Stimulated activated CD8-positive, alpha-beta memory T cell treated with anti-CD3 and anti-CD28 coated beads, Interleukin-12 subunit alpha, Interleukin-12 subunit beta, amount 100 ng/mL, for 24 hours (primary cell): ENCODE measurements around the gene TMEM116.
"Not testable (repeated sequence)": the region's sequence is repeated elsewhere in the genome, so short reads cannot be mapped to it uniquely, and the experiment has no call there.

Experiments
- DNase-seq: peaks from one replicate; pipeline ENCODE4 v3.0.0-alpha.2; 2020; ENCODE audit errors: extremely low read depth

TMEM116 gene

DNA sequence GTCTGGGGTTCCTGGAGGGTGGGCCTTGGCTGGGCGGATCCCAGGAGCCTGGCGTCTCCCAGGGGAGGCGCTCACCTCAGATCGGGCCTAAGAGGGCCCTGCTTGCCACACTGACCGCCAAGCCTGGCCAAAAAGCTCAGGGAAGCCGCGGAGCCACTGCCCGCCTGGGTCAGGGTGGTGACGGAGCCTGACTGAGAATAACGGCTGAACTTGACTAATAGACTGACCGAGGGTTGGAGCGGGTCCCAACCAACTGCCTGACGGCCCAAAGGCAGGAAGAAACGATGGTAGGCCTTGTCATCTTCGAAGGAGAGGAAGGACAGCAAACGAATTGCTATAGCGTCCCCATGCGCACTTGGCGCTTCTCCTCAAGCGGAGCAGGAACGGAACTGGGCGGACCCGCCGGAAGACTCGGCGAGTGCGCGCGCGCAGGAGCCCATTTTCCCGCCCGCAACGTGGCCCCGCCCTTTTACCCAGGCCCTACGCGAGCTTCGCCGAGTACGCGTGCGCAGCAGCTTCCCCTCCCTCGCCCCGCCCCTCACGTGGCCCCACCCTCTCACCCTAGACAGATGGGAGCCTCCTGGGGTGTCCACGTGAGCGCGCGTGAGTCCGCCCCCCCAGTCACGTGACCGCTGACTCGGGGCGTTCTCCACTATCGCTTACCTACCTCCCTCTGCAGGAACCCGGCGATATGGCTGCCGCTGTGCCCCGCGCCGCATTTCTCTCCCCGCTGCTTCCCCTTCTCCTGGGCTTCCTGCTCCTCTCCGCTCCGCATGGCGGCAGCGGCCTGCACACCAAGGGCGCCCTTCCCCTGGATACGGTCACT is at the start of gene TMEM116, which contains the start of gene ERP29:
TMEM116 (minus strand) TSS at position 391 of the 826 bp plus-strand sequence. CDS start 7,895 bp downstream, outside the sequence.
ERP29 (plus strand) TSS at position 652 of the 826 bp plus-strand sequence; CDS start at position 692, 40 bp downstream.
- peak; percentile 99 for DNase-seq

DNA sequence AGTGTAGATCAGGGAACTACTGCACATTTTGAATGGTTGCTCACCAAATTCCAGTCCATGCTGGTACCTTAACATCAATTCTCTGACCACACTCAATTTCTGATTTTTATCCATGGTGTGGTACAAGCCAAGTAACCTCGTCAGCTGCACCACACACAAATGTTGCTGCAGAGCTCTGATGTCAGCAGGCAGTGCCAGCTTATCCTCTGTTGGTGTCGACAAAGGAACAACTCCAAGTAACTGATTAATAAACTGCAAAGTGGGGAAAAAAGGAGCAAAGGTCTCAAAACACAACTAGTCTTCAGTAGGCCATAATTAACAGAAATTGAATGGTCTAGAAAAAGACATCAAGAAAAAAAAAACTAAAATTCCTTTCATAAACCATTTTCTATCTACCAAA is 48.2 kb upstream of the TMEM116 start:
- DNase-seq = no peak

DNA sequence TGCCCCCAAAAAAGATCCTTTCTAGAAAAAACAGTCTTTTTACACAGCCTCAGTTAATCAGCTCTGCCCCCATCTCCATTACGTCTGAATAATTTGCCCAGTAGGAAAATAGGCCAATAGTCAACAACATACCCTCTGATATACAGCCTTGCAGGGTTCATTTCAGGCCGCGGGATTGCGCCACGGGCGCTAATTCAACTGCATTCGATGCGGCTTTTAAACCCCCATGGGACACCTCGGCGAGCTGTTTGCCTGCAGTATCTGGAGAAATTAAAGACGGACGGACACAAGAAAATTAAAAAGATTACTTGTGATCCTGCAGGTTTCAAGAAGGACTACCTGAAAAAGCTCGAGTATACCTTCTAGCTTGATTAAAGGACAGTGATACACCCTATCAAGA is 36.4 kb upstream of the TMEM116 start:
- no peak for DNase-seq

DNA sequence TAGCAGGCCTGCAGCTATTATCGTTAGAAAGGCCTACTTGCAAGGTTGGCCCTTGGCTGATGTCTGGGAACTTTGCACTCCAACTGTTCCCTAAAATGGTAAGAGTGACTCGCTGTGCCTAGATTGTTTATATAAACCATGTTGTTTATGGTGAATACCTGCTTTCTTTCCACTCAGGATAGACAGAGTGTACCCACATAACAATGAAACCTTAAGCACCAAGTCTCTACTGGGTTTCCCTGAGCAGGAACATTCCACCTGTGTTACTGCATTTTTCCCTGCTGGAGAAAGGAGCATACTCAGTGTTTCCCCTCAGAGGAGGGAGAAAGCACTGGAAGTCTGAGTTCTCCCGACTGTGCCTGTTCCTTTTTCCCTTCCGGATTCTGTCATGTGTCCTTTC is 33.0 kb upstream of the TMEM116 start:
- no peak for DNase-seq

DNA sequence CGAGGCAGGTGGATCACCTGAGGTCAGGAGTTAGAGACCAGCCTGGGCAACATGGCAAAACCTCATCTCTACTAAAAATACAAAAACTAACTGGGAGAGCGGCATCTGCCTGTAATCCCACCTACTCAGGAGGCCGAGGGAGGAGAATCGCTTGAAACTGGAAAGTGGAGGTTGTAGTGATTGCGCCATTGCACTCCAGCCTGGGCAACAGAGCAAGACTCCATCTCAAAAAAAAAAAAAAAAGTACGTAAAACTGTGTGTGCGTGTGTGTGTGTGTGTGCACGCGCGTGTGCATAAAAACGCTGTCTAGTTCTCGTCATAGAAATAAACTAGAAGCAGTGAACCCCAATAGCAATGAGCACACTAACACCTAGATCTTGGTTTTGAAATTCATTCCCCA is 23.6 kb upstream of the TMEM116 start:
- DNase-seq = not testable (repeated sequence)

DNA sequence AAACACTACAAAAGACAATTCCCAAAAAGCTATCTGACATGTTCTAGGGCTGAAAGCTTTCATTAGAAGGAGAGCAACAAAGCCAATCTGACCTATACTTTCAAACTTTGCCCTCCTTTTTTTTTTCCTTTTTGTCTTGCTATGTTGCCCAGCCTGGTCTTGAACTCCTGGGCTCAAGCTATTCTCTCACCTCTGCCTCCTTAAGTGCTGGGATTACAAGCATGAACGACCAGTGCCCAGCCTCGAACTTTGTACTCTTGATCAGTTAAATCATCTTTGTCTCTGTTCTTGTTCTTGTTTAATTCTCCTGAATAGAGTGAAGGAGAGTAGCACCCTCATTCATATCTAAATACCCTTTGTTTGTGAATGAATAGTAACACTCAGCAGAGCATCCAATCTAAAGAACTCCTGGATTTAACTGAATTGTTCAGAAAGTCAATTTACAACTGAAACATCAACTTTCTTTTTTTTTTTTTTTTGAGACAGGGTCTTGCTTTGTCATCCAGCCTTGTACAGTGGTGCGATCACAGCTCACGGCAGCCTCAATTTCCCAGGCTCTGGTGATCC is 22.3 kb upstream of the TMEM116 start:
- no peak for DNase-seq

DNA sequence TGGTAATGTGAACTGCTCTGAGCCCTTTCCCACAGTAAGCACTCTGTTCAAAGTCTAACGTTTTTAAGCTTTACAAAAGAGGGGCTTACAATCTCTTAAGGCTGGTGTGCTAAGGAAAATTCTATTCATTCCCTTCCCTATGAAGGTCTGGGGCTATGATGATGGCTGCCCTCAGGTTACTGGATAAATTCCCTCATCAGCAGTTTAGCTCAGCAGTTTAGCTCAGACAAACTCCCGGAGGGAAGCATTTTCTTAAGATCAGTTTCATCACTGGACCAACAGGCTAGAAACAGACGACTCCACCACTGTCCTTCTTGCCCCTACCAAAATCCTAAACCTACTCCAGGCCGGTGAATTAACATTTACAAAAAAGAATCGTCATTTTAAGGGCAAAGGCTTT is 19.3 kb upstream of the TMEM116 start:
- no peak for DNase-seq

DNA sequence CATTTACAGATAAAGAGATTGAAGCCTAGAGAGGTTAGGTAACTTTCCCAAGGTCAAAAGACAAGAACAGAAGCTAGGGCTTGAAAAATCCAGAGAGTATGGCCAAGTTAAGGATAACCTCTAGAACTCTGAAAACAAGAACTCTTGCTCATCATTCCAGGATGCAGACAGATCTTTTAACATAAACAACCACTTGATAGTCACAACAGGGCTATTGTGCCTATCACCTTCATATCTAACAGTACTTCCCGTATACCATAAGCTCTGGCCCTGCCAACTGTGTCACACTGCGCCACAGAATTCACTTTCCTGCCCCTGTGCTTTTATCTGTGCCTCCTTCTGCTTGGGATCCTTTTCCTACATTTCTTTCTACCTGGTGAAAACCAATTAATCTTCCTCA is 18.5 kb upstream of the TMEM116 start:
- no peak for DNase-seq

DNA sequence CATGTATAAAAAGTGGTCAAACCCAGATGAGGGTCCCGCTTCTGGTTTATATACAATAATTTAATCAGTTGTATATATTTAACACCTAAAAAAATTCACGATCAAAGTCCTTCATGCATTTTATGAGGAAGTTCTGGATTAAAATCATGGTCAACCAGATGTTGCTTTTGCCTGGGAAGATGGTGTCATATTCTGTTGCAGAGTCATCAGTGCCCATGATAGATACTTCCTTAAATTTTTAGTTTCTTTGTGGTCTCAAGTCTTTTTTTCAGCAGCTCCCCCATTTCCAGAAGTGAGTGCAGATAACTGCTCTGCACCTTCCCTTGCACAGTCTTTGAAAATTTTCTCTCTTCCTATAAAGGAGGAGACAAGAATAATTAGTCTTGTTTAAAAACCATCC is 16.3 kb upstream of the TMEM116 start:
- no peak for DNase-seq

DNA sequence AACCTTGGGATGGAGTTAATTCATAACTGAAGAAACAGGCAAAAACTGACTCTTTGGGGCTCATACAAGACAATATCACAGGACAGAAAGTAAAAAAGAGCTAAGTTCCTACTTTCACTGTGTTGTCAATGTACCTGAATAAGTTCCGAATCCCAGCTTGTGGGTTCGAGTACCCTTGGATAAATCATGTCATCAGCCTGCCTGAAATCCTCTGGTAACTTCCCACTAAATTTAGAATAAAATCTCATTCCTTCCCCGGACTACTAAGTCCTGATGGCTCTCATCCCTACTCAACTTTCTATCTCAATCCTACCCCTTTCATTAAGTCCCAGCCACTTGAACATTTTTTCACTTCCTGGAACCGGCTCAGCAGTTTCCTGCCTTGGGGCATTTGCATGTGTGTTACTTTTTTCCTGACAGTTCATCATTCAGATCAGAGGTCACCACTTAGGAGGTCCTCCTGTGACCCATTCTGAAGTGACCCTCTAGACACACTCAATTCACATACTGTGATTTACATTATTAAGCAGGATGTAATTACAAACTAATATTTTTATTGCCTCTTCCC is 12.9 kb upstream of the TMEM116 start:
- DNase-seq = no peak

DNA sequence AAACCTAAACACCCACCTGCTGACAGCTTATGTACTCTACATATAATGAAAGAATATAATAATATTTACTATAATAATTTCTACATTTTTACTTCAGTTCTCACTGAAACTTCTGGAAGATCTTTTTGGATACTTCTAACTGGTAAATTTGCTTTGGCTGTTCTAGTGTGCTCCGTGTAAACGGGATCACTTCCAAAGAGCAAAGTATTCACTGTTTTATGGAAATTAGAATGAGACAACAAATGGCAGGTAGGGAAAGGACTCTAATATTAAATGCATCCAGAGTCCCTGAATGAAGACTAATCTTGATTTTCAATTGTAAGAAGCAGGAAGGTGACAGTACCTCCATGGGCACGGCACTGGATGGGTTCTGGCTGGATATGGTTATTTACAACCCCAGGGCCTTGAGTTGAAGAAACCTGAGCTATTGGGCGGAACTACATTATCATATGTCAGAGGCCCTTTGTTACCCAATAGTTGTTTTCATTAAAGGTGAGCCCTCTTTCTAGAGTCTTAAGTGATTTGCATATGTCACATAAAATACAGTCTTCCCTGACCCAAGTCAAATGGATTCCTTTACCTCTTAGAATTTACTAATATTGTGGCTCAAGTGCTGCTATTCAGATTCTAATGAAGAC is 10.9 kb upstream of the TMEM116 start:
- DNase-seq = no peak

DNA sequence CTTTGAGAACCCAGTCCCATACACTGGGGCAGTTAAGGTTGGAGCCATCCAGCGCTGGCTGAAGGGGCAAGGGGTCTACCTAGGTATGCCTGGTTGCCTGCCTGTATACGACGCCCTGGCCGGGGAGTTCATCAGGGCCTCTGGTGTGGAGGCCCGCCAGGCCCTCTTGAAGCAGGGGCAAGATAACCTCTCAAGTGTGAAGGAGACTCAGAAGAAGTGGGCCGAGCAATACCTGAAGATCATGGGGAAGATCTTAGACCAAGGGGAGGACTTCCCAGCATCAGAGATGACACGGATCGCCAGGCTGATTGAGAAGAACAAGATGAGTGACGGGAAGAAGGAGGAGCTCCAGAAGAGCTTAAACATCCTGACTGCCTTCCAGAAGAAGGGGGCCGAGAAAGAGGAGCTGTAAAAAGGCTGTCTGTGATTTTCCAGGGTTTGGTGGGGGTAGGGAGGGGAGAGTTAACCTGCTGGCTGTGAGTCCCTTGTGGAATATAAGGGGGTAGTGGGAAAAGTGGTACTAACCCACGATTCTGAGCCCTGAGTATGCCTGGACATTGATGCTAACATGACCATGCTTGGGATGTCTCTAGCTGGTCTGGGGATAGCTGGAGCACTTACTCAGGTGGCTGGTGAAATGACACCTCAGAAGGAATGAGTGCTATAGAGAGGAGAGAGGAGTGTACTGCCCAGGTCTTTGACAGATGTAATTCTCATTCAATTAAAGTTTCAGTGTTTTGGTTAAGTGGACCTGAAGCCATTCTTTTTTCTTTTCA is 9.5 kb upstream of the TMEM116 start:
- no peak for DNase-seq

DNA sequence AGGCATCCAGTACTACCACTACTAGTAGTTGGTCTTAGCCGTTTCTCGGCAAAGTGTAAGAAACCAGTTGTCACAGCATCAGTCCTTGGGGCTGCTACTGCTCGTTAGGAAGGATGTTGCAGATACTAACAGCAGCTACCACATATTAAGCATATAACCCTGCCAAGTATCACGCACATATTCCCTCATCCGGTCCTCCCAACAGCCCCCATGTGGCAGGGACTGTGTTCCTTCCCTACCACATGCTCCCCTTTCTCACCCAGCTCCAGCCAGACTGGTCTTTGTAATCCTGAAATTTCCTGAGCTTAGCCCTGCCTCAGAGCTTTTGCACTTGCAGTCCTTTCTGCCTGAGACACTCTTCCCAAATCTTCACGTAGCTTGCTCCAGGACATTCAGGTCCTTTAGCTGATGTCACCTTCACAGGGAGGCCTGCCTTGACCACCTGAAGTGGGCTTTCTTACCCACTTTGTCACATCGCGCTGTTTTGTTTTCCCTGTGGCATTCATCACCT is 8.0 kb upstream of the TMEM116 start:
- no peak for DNase-seq

DNA sequence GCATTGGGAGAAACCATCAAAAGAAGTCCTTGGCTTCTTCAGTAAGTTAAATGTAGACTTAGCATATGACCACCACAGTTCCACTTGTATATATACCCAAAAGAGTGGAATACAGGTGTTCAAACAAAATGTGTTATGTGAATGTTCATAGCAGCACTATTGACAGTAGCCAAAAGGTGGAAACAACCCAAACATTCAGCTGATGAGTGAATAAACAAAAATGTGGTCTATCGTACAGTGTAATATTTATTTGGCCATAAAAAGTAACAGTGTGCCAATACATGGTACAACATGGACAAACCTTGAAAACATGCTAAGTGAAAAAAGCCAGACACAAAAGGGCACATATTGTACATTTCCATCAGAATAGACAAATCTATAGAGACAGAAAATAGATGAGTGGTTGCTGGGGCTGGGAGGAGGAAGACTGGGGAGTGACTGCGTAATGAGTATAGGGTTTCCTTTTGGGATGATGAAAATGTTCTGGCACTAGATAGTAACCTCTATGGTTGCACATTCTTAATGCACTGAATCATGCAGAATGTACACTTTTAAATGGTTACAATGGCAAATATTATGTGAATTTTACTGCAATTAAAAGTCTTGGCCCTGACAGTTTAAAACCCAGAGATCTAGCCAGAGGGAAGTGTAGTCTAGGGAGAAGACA is 5.7 kb upstream of the TMEM116 start:
- DNase-seq = no peak

DNA sequence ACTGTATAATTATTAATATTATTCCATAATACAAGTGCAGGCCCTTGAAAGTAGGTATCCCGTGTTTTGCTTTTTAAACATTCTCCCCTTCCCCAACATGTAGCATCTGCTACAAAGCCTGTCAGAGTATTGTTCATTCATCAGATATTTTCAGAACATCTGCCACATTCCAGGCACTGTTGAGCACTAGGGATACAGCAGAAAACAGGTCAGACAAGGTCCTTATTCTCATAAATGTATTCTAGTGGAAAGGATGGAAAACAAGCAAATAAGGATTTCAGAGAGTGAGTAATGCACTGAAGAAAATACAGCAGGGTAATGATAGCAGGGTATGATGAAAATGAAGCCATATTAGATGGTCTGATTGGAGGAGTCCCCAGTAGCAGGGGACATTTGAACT is 4.1 kb upstream of the TMEM116 start:
- no peak for DNase-seq

DNA sequence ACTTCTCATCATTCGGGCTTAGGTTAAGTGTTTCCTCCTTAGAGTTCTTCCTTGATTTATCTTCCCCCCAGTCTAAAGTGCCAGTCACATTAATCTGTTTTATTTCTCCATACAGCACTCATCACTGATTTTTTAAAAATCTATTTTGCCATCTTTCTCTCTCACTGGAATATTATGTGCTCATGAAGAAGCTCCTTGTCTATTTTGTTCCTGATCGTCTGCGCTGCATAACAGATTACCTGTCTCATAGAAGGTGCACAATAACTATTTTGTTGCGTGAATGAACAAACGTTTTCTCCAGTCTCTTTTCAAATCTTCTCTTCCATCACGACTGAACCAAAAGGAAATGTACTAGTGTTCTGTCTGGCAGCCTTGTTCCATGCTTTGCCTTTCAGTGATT is 3.0 kb upstream of the TMEM116 start:
- DNase-seq = no peak

DNA sequence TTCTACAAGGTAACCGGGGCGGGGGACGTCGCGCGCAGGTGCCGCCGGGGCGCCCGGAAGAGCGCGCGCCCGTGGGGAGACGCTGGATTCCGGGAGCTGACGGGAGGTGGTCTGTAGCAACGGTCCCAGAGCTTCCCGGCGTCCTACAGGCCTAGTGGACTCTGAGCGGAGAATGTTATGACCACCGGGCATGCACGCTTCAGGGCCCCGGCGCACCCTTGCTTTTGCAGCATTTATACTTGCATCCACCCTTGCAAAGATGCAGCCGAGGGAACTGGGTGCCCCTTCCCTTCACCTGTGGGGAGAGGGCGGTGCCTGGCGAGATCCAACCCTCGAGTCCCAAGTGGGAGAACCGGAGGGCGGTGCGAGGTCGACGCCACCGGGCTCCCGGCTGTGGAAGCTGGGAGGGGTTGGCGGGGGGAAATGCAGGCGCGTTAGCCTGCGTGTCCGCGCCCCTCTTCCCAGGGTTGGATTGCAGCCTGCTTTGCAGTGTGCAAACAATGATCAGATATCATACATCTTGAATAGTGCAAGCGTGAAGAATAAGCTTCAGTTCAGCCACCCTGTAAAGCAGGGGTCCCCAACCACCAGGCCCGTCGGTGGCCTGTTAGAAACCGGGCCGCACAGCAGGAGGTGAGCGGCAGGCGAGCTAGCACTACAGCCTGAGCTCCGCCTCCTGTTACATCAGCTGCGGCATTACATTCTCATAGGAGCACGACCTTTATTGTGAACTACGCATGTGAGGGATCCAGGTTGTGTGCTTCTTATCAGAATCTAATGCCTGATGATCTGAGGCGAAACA is 837 bp upstream of the TMEM116 start:
- DNase-seq = peak; percentile 27

DNA sequence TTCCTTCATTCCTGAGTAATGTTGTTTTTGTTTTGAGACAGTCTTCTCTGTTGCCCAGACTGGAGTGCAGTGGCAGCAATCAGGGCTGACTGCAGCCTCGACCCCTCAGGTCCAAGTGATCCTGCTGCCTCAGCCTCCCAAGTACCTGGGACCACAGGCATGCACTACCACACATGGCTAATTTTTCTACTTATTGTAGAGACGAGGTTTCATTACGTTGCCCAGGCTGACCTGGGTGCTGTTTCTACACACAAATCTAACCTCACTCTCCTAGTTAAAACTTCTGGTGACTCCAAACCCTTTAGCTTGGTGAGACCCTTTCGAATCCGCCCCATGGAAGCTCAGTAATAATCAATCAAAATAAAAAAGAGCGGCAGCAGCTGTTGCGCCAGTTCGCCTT is 1.3 kb downstream of the TMEM116 start:
- no peak for DNase-seq

DNA sequence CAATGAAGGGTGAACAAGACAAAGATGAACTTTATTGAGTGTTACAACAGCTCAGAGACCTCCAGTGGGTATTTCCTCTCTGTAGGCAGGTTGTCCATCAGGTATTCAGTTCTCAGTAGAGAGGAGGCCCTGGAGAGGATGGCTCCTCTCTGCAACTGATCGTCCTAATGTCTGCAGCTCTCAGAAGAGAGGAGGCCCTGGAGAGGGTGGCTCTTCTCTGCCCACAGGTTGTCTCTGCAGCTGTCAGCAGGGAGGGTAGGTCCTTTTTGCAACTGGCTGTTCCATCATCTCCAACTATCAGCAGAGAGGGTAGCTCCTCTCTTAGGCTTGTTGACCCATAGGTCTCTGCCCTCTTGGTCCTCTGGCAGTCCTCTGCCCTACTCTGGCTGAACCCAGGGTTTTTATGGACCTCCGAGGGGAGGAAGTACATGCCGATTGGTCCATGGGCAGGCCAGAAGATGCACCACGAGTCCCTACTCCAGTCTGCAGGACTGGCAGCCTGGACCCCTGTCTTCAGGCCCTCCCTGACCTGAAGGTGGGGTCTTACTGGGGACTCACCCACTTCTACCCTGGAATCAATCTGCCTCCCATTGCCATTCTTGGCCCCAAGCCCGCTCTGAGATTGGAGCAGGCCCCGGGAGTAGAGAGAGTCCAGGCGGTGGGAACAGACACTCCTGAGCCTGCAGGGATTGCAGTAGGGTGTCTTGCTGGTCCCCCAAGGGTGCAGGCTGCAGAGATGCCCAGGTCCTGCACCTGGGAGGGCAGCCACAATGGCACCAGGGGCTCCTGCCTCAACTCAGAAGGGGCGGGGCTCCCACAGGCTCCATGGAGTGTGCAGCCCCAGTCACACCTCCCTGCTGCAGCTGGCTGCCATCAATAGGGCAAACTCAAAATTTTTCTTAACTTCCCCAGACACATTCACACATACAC is 2.3 kb downstream of the TMEM116 start:
- no peak for DNase-seq
